Parathyroid adenoma (tissue), 2 donors: Measurements from ENCODE around the gene DNAJC9.

Experiments
- H2AFZ ChIP-seq: fragments of 300-600 bp; sonication (generic); one replicate; pipeline ENCODE4 v1.7.0; 2017; ENCODE audit warnings: antibody characterized with exemption, mild to moderate bottlenecking
- H3K27ac ChIP-seq: fragments of 300-600 bp; sonication (generic); one replicate; pipeline ENCODE4 v1.7.0; 2017
- H3K27me3 ChIP-seq: fragments of 300-600 bp; sonication (generic); one replicate; pipeline ENCODE4 v1.7.0; 2017; ENCODE audit warnings: low read length; ENCODE audit not compliant: control insufficient read depth, insufficient read depth
- H3K36me3 ChIP-seq: fragments of 300-600 bp; sonication (generic); one replicate; pipeline ENCODE4 v1.7.0; 2017; ENCODE audit warnings: low read length; ENCODE audit not compliant: control insufficient read depth, insufficient read depth
- H3K4me1 ChIP-seq: fragments of 300-600 bp; sonication (generic); one replicate; pipeline ENCODE4 v1.7.0; 2017; ENCODE audit warnings: control low read depth
- H3K4me2 ChIP-seq: fragments of 300-600 bp; sonication (generic); one replicate; pipeline ENCODE4 v1.7.0; 2017; ENCODE audit warnings: low read length
- H3K4me3 ChIP-seq: fragments of 300-600 bp; sonication (generic); one replicate; pipeline ENCODE4 v1.7.0; 2017; ENCODE audit warnings: low read depth, low read length
- H3K79me2 ChIP-seq: fragments of 300-600 bp; sonication (generic); one replicate; pipeline ENCODE4 v1.7.0; 2017; ENCODE audit warnings: control low read depth
- H3K9ac ChIP-seq: fragments of 300-600 bp; sonication (generic); one replicate; pipeline ENCODE4 v1.7.0; 2017; ENCODE audit warnings: mild to moderate bottlenecking
- H3K9me3 ChIP-seq: fragments of 300-600 bp; sonication (generic); one replicate; pipeline ENCODE4 v1.7.0; 2017; ENCODE audit warnings: low read length; ENCODE audit not compliant: control insufficient read depth
- CTCF ChIP-seq: fragments of 300-600 bp; sonication (generic); IDR thresholded peaks from one replicate; pipeline ENCODE4 v1.7.0; 2017; ENCODE audit warnings: antibody characterized with exemption, mild to moderate bottlenecking
- donor health status: primary hyperparathyroidism.

DNAJC9 gene

DNA sequence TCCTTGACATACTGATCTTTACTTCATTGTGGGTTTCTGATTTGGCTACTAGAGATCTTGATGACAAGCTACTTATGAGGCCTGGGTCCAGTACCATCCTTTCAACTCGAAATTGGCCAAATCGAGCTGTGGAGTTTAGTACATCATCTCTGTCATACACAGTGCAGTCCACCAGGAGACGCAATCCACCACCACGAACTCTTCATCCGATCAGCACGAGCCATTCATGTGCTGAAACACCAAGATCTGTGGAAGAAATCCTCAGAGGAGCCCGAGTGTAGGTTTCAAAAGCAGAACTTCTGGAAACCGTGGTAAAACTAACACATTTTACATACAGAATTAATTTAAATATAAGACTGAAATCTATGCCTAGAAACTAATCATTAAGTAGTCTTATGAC is 14.2 kb downstream of the DNAJC9 start:
- no peaks in the 10 kb centered on the region for H3K27me3 ChIP-seq
- no peaks in the 10 kb centered on the region for H3K36me3 ChIP-seq
- H3K4me3 ChIP-seq: no peak overlapping the region
- no peak for TF ChIP-seq CTCF
- no peak overlapping the region for H3K9ac ChIP-seq
- no peak overlapping the region for H3K4me2 ChIP-seq
- no peaks in the 10 kb centered on the region for H3K9me3 ChIP-seq
- H3K27ac ChIP-seq: no peak overlapping the region
- no peaks in the 10 kb centered on the region for H3K4me1 ChIP-seq
- no peak overlapping the region for H2AFZ ChIP-seq
- H3K79me2 ChIP-seq: no peaks in the 10 kb centered on the region

- Histone ChIP-seq H3K4me2 (no peak overlapping the region), H3K4me1 (no peaks in the 10 kb centered on the region), H3K4me3 (no peak overlapping the region), H2AFZ (no peak overlapping the region), H3K27me3 (no peaks in the 10 kb centered on the region), H3K27ac (no peak overlapping the region), H3K36me3 (no peaks in the 10 kb centered on the region), H3K9me3 (no peaks in the 10 kb centered on the region), H3K9ac (no peak overlapping the region), H3K79me2 (no peaks in the 10 kb centered on the region)
- TF ChIP-seq CTCF: no peak
These were observed 17.5 kb downstream of the DNAJC9 start for GRCh38 chr10:73229567-73229966.

DNA sequence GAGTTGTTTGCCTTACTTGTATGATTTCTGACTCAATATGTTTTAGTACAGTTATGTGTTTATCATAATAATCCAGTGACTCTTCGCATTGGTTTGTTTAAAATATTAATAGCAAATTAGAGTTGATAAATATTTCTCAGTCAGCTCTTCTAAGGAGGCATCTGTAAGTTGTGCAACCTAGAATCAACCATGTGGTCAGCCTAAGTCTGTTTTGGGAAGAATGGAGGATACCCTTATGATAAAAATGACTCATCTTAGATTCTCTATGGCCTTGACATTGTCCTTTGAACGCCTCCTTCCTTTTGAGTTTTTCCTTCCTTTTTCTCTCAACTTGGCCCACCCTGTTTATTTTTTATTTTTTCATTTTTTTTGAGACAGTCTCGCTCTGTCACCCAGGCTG is 18.8 kb downstream of the DNAJC9 start:
- no peaks in the 10 kb centered on the region for H3K27me3 ChIP-seq
- no peak overlapping the region for H3K27ac ChIP-seq
- H3K4me2 ChIP-seq: no peak overlapping the region
- no peak for TF ChIP-seq CTCF
- H3K4me1 ChIP-seq: no peaks in the 10 kb centered on the region
- no peak overlapping the region for H3K9ac ChIP-seq
- H3K9me3 ChIP-seq: no peaks in the 10 kb centered on the region
- no peaks in the 10 kb centered on the region for H3K36me3 ChIP-seq
- no peaks in the 10 kb centered on the region for H3K79me2 ChIP-seq
- H3K4me3 ChIP-seq: no peak overlapping the region
- H2AFZ ChIP-seq: no peak overlapping the region

DNA sequence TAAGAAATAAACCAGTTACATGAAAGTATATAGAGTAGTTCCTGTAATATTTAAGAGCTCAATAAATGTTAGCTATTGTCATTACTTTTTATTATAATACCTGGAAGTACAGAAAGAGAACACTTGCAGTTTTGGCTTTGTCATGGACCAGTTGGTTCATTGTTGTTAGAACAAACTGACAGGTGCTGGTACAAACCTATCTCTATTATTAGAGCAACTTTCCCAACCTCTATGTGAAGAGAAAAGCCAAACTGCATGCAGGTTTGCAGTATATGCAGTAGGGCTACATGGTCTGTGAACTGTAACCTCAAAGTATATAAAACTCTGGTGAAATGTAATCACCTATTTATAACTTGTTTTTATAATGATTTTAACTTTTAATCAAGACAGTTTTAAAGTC is 20.4 kb downstream of the DNAJC9 start:
- no peaks in the 10 kb centered on the region for H3K36me3 ChIP-seq
- H3K4me1 ChIP-seq: no peaks in the 10 kb centered on the region
- no peak overlapping the region for H3K9ac ChIP-seq
- no peak overlapping the region for H3K27ac ChIP-seq
- no peak overlapping the region for H3K4me2 ChIP-seq
- no peak for TF ChIP-seq CTCF
- no peaks in the 10 kb centered on the region for H3K9me3 ChIP-seq
- H2AFZ ChIP-seq: no peak overlapping the region
- H3K4me3 ChIP-seq: no peak overlapping the region
- no peaks in the 10 kb centered on the region for H3K27me3 ChIP-seq
- no peaks in the 10 kb centered on the region for H3K79me2 ChIP-seq

GRCh38 chr10:73225518-73225917 is 21.5 kb downstream of the DNAJC9 start:
- no peaks in the 10 kb centered on the region for H3K36me3 ChIP-seq
- H3K9me3 ChIP-seq: no peaks in the 10 kb centered on the region
- H3K4me2 ChIP-seq: no peak overlapping the region
- H3K79me2 ChIP-seq: no peaks in the 10 kb centered on the region
- H3K27ac ChIP-seq: no peak overlapping the region
- no peak for TF ChIP-seq CTCF
- no peak overlapping the region for H3K4me3 ChIP-seq
- H3K9ac ChIP-seq: no peak overlapping the region
- no peak overlapping the region for H2AFZ ChIP-seq
- H3K4me1 ChIP-seq: no peaks in the 10 kb centered on the region
- H3K27me3 ChIP-seq: no peaks in the 10 kb centered on the region
